Measurements from ENCODE around the gene GIPC2. TPM values are rescaled to one million over a fixed set of nuclear protein-coding genes. Genes with fewer than 3 reads are reported as not detected.

Gene GIPC2
- total RNA-seq, 2 donors from 2014 or later: 0.32 to 0.62 TPM

DNA sequence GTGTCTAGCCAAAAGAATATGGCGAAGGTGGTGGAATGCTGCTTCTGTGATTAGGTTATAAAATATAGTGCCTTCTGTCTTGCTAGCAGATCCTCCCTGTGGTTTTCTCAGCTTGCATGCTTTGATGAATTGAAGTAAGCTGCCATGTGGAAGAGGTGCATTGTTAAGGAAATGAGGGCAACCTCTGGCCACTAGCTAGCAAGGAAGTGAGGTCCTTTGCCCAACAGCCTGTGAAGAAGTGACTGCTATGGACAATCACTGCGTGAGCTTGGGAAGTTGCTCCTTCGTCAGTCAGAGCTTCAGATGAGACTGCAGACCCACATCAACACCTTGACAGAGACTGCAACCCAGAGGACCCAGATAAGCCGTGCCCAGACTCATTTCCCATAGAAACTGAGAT is 109.4 kb downstream of the GIPC2 start:
- Mint-ChIP-seq H3K27me3 (ENCODE audit: low read depth) (no peaks in the 10 kb centered on the region), H3K36me3 (ENCODE audit: insufficient read depth in 2 of 2) (no peaks in the 10 kb centered on the region), H3K27ac (no peak overlapping the region), H3K4me1 (ENCODE audit: low read depth) (no peaks in the 10 kb centered on the region), H3K9me3 (no peaks in the 10 kb centered on the region), H3K4me3 (no peak overlapping the region)
- ATAC-seq (replicated peaks in 1 of 2) (no peak), DNase-seq (no peak)

DNA sequence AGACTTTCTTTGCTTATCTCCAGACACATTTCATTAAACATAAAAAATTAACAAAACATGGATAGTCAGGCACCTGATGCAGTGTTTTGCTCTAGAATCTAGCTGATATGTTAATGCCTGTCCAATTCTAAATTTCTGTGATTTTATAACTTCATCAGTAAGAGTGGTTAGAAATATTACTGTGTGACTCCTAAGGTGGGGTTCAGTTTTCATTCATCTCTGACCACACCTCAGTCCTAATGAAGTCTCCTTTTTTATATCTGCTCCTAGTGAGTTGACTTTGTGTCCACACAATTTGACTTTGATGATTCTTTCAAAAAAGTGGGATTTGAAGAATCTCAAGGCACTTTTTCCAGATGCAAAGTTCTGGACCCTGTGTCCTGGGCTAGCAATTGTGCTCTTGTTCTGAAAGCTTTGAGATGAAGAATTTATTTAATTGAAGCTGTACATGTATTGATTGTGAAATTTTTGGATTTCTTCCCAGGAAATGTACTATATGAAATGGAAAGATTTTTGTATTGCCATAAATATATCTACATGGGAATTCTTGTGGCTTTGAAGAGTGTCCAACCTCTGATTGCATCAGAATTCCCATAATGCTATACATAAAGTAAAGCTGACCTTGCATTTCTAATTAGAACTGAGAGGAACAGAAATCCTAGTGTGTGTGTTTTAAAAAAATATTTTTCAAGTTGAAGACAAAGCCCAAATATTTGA is 111.2 kb downstream of the GIPC2 start:
- no peaks in the 10 kb centered on the region for H3K4me1 Mint-ChIP-seq (ENCODE audit: low read depth)
- ATAC-seq (replicated peaks in 1 of 2) (no peak), DNase-seq (no peak)
- no peaks in the 10 kb centered on the region for H3K9me3 Mint-ChIP-seq
- H3K27me3 Mint-ChIP-seq (ENCODE audit: low read depth): no peaks in the 10 kb centered on the region
- no peak overlapping the region for H3K27ac Mint-ChIP-seq
- no peak overlapping the region for H3K4me3 Mint-ChIP-seq
- H3K36me3 Mint-ChIP-seq (ENCODE audit: insufficient read depth in 2 of 2): no peaks in the 10 kb centered on the region

DNA sequence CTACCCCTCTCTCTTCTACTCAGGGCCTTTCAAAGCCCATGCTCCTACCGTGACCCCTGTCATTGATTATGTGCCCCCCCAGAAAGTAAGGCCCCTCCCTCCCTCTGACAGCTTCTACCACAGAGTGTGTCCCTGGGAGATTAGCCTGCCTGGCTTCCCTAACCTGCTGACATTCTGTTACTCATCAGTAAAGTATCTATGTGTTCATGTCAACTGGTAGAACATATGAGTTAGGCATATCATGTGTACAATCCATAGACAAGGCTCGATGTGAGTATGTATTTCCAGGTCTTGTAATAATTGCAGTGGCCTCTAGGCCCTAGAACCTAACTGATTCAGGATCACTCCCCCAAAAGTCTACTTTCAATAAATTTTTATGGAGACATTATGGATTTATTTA is 120.0 kb downstream of the GIPC2 start:
- Mint-ChIP-seq H3K4me1 (ENCODE audit: low read depth) (no peaks in the 10 kb centered on the region), H3K27me3 (ENCODE audit: low read depth) (no peaks in the 10 kb centered on the region), H3K4me3 (no peak overlapping the region), H3K36me3 (ENCODE audit: insufficient read depth in 2 of 2) (no peaks in the 10 kb centered on the region), H3K27ac (no peak overlapping the region), H3K9me3 (no peaks in the 10 kb centered on the region)
- ATAC-seq (replicated peaks in 1 of 2) (no peak), DNase-seq (no peak)

DNA sequence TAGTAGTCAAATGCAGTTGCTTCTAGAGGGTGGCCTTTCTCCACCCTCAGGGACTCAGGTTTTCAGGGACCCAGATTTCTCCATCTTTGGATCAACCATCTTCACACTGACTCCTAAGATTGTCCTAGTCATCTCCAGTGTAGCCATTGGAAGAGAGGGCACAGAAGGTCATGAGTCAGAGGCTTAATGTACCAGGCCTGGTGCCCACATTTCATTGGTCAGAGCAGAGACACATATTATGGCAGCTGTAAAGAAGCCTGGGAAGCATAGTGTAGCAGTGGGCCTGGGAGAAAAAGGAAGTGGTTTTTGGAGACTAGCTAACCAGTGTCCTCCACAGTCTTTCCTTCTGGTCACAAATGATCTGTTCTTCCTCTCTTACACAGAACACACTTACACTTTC is 122.5 kb downstream of the GIPC2 start:
- H3K9me3 Mint-ChIP-seq: no peaks in the 10 kb centered on the region

DNA sequence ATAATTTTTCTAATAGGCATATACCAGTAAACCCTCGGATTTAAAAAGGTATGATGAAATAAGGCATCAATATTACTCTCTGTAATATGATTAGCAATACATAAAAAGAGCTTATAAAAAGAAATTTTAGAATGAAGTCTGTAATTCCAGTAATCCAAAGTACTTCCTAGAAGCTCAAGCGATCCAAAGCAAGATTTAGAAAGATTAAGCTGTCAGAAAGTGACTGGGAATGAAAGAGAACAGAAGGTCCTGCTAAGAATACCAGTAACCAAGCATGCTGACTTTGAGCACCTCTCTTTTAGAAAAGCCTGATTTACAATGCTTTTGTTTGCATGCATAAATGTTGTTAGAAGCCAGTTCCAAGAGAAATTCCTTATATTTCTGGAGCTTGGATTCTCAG is 125.1 kb downstream of the GIPC2 start:
- Mint-ChIP-seq H3K4me1 (ENCODE audit: low read depth) (no peaks in the 10 kb centered on the region), H3K27me3 (ENCODE audit: low read depth) (no peaks in the 10 kb centered on the region), H3K9me3 (no peaks in the 10 kb centered on the region), H3K36me3 (ENCODE audit: insufficient read depth in 2 of 2) (no peaks in the 10 kb centered on the region), H3K27ac (no peak overlapping the region), H3K4me3 (no peak overlapping the region)
- DNase-seq (no peak), ATAC-seq (replicated peaks in 1 of 2) (no peak)

More for the DNA sequence above, 122.5 kb downstream of the GIPC2 start:
- Mint-ChIP-seq H3K36me3 (ENCODE audit: insufficient read depth in 2 of 2) (no peaks in the 10 kb centered on the region), H3K27ac (no peak overlapping the region), H3K4me3 (no peak overlapping the region), H3K4me1 (ENCODE audit: low read depth) (no peaks in the 10 kb centered on the region), H3K27me3 (ENCODE audit: low read depth) (no peaks in the 10 kb centered on the region)
- no peak for ATAC-seq (replicated peaks in 1 of 2)
- no peak for DNase-seq

DNA sequence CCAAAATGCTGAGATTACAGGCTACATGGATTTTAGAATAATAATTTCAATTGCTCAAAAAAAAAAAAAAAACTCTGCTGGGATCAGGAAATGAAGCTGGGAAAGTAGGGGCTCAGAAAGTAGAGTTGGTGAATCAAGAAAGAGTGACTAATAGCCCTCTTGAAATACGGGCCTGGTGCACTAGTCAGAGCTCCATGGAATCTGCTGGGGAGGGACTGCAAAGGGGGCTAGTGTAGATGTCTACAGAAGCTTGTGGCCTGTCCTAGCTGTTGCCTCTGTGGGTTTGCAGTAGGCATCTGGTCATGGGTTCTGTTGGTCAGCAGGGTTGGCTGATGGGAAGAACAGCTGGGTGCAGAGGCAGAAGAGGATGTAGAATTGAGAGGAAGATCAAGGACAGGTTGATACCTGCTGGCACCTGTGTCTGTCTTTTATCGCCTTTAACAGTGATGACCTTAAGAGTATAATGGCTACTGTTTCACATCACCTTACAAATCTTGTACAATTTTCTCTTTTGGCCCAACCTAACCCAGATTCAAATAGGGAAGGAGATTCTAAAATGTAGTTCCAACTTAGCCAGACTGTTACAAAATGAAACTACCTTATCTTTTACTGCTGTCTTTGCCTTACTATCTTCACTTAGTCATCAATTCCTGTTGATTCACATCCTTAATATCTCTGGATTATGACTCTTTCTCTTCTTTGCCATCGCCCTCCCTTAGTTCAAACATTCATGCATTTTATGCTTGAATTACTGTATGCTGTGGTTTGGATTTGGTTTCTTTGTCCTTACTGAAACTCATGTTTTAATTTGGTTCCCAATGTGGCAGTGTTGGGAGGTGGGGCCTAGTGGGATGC is 126.2 kb downstream of the GIPC2 start:
- no peaks in the 10 kb centered on the region for H3K9me3 Mint-ChIP-seq
- H3K4me3 Mint-ChIP-seq: no peak overlapping the region
- DNase-seq: no peak
- no peaks in the 10 kb centered on the region for H3K27me3 Mint-ChIP-seq (ENCODE audit: low read depth)
- H3K27ac Mint-ChIP-seq: no peak overlapping the region
- H3K36me3 Mint-ChIP-seq (ENCODE audit: insufficient read depth in 2 of 2): no peaks in the 10 kb centered on the region
- no peaks in the 10 kb centered on the region for H3K4me1 Mint-ChIP-seq (ENCODE audit: low read depth)
- ATAC-seq (replicated peaks in 1 of 2): no peak

DNA sequence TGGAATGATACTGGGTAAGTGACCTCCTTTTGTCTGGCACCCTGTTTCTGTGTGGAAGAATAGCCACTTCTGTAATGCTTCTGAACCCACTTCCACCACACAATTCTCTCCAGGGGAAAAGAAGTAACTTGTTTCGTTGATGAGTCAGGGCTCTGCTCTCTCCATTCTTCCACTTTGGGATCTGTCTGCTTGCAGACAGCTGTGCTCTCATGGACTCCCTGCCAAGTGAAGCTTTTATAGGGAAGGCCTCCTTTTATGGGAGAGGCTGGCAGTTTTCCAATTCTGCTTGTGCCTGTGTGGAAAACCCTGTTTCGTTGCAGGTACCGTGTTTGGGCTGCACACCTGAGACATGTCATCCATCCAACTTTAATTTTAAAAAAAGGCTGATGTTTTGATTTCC is 130.7 kb downstream of the GIPC2 start:
- Mint-ChIP-seq H3K4me3 (no peak overlapping the region), H3K9me3 (no peaks in the 10 kb centered on the region), H3K27me3 (ENCODE audit: low read depth) (no peaks in the 10 kb centered on the region), H3K4me1 (ENCODE audit: low read depth) (no peaks in the 10 kb centered on the region), H3K27ac (no peak overlapping the region), H3K36me3 (ENCODE audit: insufficient read depth in 2 of 2) (no peaks in the 10 kb centered on the region)
- no peak for DNase-seq
- ATAC-seq (replicated peaks in 1 of 2): no peak

DNA sequence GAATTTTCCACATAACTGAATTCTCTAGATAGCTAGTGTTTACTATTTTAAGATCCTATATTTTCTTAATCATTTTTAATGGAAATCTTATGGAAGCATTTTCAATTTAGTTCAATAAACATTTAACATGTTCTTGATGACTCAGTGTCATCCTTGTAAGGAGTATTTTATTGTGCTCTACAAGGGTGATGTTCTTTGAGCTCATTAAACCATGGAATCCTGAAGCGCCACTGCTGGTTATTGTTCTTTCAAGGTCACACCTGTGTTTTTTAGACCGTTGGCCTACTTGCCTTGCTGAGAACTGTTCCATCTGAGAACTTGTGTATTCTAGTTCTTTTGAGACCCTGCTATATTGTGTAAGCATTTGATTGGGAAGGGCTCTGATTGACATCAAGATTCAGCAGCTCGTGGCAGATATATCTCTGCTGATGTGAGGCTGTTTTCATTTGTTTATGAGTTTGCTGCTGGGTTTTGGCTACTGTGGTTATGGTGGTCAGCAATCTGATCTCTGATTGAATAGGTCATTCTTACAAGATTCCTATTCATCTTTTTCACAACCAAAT is 132.0 kb downstream of the GIPC2 start:
- H3K4me1 Mint-ChIP-seq (ENCODE audit: low read depth): no peaks in the 10 kb centered on the region
- H3K9me3 Mint-ChIP-seq: no peaks in the 10 kb centered on the region
- H3K36me3 Mint-ChIP-seq (ENCODE audit: insufficient read depth in 2 of 2): no peaks in the 10 kb centered on the region
- H3K4me3 Mint-ChIP-seq: no peak overlapping the region
- ATAC-seq (replicated peaks in 1 of 2) (no peak), DNase-seq (no peak)
- no peak overlapping the region for H3K27ac Mint-ChIP-seq
- no peaks in the 10 kb centered on the region for H3K27me3 Mint-ChIP-seq (ENCODE audit: low read depth)

DNA sequence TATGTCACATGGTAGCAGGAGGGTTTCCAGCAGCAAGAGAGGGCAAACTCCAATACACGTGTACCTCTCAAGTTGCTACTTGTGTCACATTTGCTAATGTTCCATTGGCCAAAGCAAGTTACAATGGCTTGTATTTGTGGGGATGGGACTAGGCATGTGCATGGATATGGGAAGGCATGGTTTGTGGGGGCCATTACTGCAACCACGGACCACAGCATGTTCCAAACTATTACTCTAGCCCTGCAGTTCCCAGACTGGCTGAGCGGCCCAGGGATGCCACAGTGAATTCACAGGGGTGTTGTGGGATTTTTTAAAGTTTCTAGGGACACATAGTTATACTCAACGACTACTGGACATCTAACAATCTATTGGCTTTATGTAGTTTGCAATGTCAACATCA is 133.1 kb downstream of the GIPC2 start:
- ATAC-seq (replicated peaks in 1 of 2) (no peak), DNase-seq (no peak)
- H3K27ac Mint-ChIP-seq: no peak overlapping the region
- no peaks in the 10 kb centered on the region for H3K27me3 Mint-ChIP-seq (ENCODE audit: low read depth)
- no peaks in the 10 kb centered on the region for H3K9me3 Mint-ChIP-seq
- no peaks in the 10 kb centered on the region for H3K36me3 Mint-ChIP-seq (ENCODE audit: insufficient read depth in 2 of 2)
- H3K4me1 Mint-ChIP-seq (ENCODE audit: low read depth): no peaks in the 10 kb centered on the region
- H3K4me3 Mint-ChIP-seq: no peak overlapping the region

DNA sequence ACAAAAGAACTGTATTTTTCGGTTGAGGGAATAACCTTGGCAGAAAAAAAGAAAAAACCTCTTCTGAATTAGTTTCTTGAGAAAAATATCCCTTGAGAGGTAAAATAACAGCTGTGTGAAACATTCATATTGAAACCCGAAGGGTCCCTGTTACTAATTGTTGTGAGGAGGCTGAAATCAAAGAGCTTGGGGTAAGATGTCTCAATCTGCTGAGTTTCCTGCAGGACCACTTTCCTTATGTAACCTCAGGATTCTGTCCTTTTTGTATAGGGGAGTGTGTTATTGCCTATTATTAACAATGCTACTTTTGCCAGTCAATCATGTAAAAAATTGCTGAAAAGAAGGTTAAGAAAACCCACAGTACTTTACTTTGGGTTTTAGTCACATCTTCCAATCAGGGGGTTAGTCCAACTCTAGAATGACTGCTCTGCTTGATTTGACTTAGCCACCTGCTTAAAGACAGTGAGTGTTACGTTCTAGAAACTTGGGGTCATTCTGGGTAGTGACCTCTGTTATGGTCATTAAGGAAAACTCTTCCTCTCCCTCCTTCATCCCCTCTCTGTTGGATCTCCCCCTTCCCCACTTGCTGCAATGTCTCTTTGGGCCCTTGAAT is 138.8 kb downstream of the GIPC2 start:
- Mint-ChIP-seq H3K4me3 (no peak overlapping the region), H3K27ac (no peak overlapping the region), H3K27me3 (ENCODE audit: low read depth) (no peaks in the 10 kb centered on the region), H3K36me3 (ENCODE audit: insufficient read depth in 2 of 2) (no peaks in the 10 kb centered on the region), H3K4me1 (ENCODE audit: low read depth) (no peaks in the 10 kb centered on the region), H3K9me3 (no peaks in the 10 kb centered on the region)
- no peak for DNase-seq
- ATAC-seq (replicated peaks in 1 of 2): peak in 1 of 2 donors; percentile 26

Other genes with a start within 250 kb of the GIPC2 start
- gene NEXN, start 157.3 kb upstream of the GIPC2 start, total RNA-seq: 1 to 10 TPM; 1.1 to 1.4 TPM
- 100 to 1,000 TPM; 145 to 191 TPM for gene FUBP1, start 66.9 kb upstream of the GIPC2 start, total RNA-seq
- gene DNAJB4, start 41.0 kb upstream of the GIPC2 start, total RNA-seq: 10 to 100 TPM in 1 of 2 donors, 1 to 10 TPM in 1; 9.6 to 14.0 TPM